Hepatocyte (in vitro differentiated cells): ENCODE data around the gene KMT5B.

Experiments used
- CTCF ChIP-seq: fragments of 200-600 bp; sonication (generic); IDR thresholded peaks from 2 replicates; pipeline ENCODE4 v1.5.1; 2016; ENCODE audit warnings: antibody characterized with exemption, mild to moderate bottlenecking; ENCODE audit not compliant: poor library complexity
- EZH2 ChIP-seq: fragments of 200-600 bp; sonication (generic); IDR thresholded peaks from 2 replicates; pipeline ENCODE4 v1.6.1; 2016; ENCODE audit warnings: antibody characterized with exemption, mild to moderate bottlenecking, borderline replicate concordance
- EZH2phosphoT487 ChIP-seq: fragments of 200-600 bp; sonication (generic); IDR thresholded peaks from one replicate; pipeline ENCODE4 v1.6.1; 2018; ENCODE audit warnings: antibody characterized with exemption, mild to moderate bottlenecking, low read depth, moderate library complexity; ENCODE audit not compliant: unreplicated experiment, severe bottlenecking

GRCh38 chr11:68211546-68211945 is 1.6 kb downstream of the KMT5B start:
- TF ChIP-seq CTCF (no peak), EZH2 (no peak), EZH2phosphoT487 (no peak)
